ENCODE measurements around the gene SH3GL2.
A peak's percentile ranks its signal among the peaks of the same experiment; 100 is the strongest.

SH3GL2 gene

DNA sequence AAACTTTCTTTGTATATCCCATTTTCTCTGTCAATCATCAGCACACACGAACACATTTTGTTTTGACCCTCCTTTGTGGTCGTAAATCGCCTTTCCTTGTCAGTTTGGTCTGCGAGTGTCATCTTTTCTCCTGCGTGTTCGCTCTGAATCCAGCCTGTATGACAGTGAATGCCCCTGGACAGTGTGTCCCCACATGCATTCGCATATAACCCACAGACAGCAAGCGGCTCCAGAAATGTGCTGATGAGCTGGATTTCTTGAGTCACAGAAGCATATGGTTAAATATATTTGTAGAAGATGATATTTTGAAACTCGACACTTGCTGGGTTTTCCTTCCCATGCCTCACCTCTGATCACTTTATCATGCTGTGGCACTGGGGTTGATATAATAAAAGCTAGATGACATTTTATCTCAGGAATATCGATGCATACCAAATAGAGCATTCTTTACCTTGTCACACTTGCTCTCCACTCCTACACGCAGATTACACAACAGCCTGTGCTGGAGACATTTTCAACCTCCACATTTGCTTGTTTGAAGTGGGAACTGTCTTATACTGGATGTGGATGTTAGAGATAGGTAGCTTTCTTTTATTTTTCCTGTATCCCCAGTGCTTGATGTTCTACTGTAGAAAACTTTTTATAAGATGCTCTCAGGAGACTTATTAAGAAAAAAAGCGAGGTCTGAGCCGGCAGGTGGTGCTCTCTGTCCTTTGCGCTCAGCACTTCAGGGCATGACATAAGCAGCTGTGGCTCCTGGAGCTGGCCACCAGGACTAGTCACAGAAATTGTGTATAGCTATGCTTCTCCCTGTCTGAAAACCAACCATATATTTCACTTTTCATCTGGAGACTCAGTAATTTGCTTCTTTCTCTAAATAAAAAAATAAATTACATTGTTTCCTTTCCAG is 215.1 kb downstream of the SH3GL2 start:
- TF ChIP-seq POLR2AphosphoS5 (IDR thresholded peaks at IDR 0.05; ENCODE audit: low read depth, low read length) (no peak), TAF1 (IDR thresholded peaks at IDR 0.05; ENCODE audit: borderline replicate concordance, low read depth, low read length) (no peak), POLR2A (IDR thresholded peaks at IDR 0.05; ENCODE audit: low read depth, low read length) (no peak)
- DNase-seq (ENCODE audit: insufficient read length): no peak
- no peak for FAIRE-seq

DNA sequence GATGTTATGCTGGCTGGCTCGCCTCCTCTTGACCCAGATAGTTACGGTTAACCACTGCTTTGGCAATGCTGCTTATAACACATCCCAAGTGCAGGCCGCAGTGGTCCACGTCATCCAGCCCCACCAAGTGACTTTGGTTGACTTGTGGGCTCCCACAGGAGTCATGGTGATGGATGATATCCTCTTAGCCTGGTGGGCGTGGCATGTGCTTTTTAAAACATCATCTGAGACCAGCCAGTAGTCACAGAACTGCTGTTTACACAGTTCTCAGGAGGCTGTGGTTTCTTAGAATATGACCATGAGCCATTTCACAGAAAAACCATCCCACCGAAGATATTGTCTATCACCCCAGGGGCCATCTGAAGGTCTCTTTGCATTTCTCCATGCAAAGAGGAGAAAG is 216.9 kb downstream of the SH3GL2 start:
- DNase-seq (ENCODE audit: insufficient read length) (no peak), FAIRE-seq (no peak)
- no peak for TF ChIP-seq POLR2A (IDR thresholded peaks at IDR 0.05; ENCODE audit: low read depth, low read length)
- TF ChIP-seq TAF1 (IDR thresholded peaks at IDR 0.05; ENCODE audit: borderline replicate concordance, low read depth, low read length): no peak
- no peak for TF ChIP-seq POLR2AphosphoS5 (IDR thresholded peaks at IDR 0.05; ENCODE audit: low read depth, low read length)

- FAIRE-seq: no peak
Observed at GRCh38 chr9:17799369-17799768, 220.5 kb downstream of the SH3GL2 start.

GRCh38 chr9:17800418-17800817 is 221.6 kb downstream of the SH3GL2 start:
- no peak for TF ChIP-seq TAF1 (IDR thresholded peaks at IDR 0.05; ENCODE audit: borderline replicate concordance, low read depth, low read length)
- TF ChIP-seq POLR2A (IDR thresholded peaks at IDR 0.05; ENCODE audit: low read depth, low read length): no peak
- no peak for TF ChIP-seq POLR2AphosphoS5 (IDR thresholded peaks at IDR 0.05; ENCODE audit: low read depth, low read length)
- FAIRE-seq: no peak
- DNase-seq (ENCODE audit: insufficient read length): no peak

More at GRCh38 chr9:17799369-17799768, 220.5 kb downstream of the SH3GL2 start:
- DNase-seq (ENCODE audit: insufficient read length): no peak
- no peak for TF ChIP-seq TAF1 (IDR thresholded peaks at IDR 0.05; ENCODE audit: borderline replicate concordance, low read depth, low read length)
- no peak for TF ChIP-seq POLR2A (IDR thresholded peaks at IDR 0.05; ENCODE audit: low read depth, low read length)
- no peak for TF ChIP-seq POLR2AphosphoS5 (IDR thresholded peaks at IDR 0.05; ENCODE audit: low read depth, low read length)

GRCh38 chr9:17802249-17802857 is 223.5 kb downstream of the SH3GL2 start:
- FAIRE-seq (no peak), DNase-seq (ENCODE audit: insufficient read length) (no peak)
- TF ChIP-seq POLR2A (IDR thresholded peaks at IDR 0.05; ENCODE audit: low read depth, low read length) (no peak), POLR2AphosphoS5 (IDR thresholded peaks at IDR 0.05; ENCODE audit: low read depth, low read length) (no peak), TAF1 (IDR thresholded peaks at IDR 0.05; ENCODE audit: borderline replicate concordance, low read depth, low read length) (no peak)

GRCh38 chr9:17807613-17808282 is 228.9 kb downstream of the SH3GL2 start:
- no peak for FAIRE-seq
- DNase-seq (ENCODE audit: insufficient read length): no peak
- no peak for TF ChIP-seq POLR2AphosphoS5 (IDR thresholded peaks at IDR 0.05; ENCODE audit: low read depth, low read length)

DNA sequence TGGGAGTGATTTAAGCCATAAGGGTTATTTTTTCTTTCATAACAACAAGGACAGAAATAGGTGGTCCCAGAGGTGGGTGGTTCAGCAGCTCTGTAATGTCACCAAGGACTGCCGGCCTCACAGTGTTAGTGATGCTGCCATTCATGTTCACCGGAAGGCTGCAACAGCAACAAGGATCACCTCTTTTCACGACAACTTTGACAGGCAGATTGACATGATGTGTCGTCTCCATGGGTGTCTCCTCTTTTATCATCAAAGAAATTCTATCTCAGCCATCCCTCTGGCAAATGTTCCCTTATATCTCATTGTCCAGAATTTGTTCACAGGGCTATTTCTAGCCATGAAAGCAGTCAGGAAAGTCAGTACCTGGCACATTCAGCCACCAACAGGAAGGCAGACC is 231.5 kb downstream of the SH3GL2 start:
- DNase-seq (ENCODE audit: insufficient read length): no peak
- no peak for FAIRE-seq
- TF ChIP-seq TAF1 (IDR thresholded peaks at IDR 0.05; ENCODE audit: borderline replicate concordance, low read depth, low read length) (no peak), POLR2A (IDR thresholded peaks at IDR 0.05; ENCODE audit: low read depth, low read length) (no peak), POLR2AphosphoS5 (IDR thresholded peaks at IDR 0.05; ENCODE audit: low read depth, low read length) (no peak)

DNA sequence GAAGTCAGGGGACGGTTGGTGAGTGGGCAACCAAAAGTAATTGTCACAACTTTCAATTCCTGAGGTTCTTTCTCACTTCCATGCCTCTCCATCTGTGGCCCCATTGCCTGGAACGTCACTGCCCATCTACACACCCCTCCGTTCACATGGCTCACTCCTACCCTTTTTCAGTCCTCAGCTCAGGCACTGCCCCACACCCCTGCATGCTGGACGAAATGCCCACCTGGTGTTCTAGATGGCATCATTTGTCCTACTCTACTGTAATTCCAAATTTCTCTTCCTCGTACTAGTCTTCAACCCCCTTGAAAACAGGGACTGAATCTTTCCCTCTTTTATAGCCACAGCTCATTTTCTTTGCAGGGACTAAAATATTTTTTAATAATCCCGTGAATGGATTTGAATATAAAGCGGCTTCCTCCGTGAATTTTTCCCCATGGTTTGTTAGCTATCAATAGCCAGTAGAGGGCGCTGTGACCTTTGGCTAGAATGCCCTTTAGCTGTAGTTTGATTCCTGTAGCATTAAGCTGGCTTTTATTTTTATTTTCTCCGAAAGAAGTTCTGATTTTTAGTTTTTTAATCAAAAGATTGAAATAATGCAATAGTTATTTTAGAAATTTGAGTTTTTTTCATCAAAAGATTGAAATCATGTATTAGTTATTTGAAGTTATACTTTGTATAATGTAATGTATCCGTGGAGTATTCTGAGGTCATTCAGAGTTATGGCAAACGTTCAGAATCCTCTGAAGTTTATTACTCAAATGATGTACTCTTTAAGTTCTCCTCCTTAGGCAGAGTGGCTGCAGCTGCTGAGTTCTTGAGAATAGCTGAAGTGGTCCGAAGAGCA is 232.1 kb downstream of the SH3GL2 start:
- TF ChIP-seq POLR2AphosphoS5 (IDR thresholded peaks at IDR 0.05; ENCODE audit: low read depth, low read length): no peak
- TF ChIP-seq TAF1 (IDR thresholded peaks at IDR 0.05; ENCODE audit: borderline replicate concordance, low read depth, low read length): no peak
- TF ChIP-seq POLR2A (IDR thresholded peaks at IDR 0.05; ENCODE audit: low read depth, low read length): no peak
- DNase-seq (ENCODE audit: insufficient read length) (no peak), FAIRE-seq (peak; percentile 56)

DNA sequence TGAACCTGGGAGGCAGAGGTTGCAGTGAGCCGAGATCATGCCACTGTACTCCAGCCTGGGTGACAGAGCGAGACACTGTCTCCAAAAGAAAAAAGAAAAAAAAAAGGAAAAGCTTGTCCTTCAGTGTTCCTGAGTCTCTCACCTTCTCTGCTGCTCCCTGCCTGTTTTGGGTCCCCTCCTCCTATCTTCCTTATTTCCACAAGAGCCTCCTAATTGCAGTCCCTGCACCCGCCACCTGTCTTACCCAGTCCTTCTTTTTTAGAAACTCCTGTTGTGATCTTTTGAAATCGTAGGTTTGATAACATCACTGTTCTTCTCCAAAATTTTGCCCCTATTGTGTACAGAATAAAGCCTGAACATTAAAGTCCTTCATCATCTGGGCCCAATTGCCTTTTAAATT is 234.9 kb downstream of the SH3GL2 start:
- DNase-seq (ENCODE audit: insufficient read length) (no peak), FAIRE-seq (no peak)
- TF ChIP-seq TAF1 (IDR thresholded peaks at IDR 0.05; ENCODE audit: borderline replicate concordance, low read depth, low read length) (no peak), POLR2AphosphoS5 (IDR thresholded peaks at IDR 0.05; ENCODE audit: low read depth, low read length) (no peak), POLR2A (IDR thresholded peaks at IDR 0.05; ENCODE audit: low read depth, low read length) (no peak)

GRCh38 chr9:17816431-17817027 is 237.7 kb downstream of the SH3GL2 start:
- no peak for FAIRE-seq
- DNase-seq (ENCODE audit: insufficient read length): no peak
- TF ChIP-seq POLR2A (IDR thresholded peaks at IDR 0.05; ENCODE audit: low read depth, low read length) (no peak), POLR2AphosphoS5 (IDR thresholded peaks at IDR 0.05; ENCODE audit: low read depth, low read length) (no peak), TAF1 (IDR thresholded peaks at IDR 0.05; ENCODE audit: borderline replicate concordance, low read depth, low read length) (no peak)
